SK-N-SH (cell line): ENCODE results near the gene SMAD3. TPM values are rescaled to one million over a fixed set of nuclear protein-coding genes. Genes with fewer than 3 reads are reported as not detected.
A peak's percentile ranks its signal among the peaks of the same experiment; 100 is the strongest.

Experiments
- CTCF ChIA-PET: fragments of 300-600, 350-600 bp; formaldehyde crosslinking; extraction: SDS; loops from one replicate; lab custom pipeline; 2021; lab: Yijun Ruan, JAX
- POLR2A ChIA-PET: fragments of 350-600 bp; sonication (Branson Sonifier 250); formaldehyde crosslinking; extraction: SDS; loops from one replicate; lab custom pipeline; 2020; ENCODE audit warnings: antibody characterized with exemption, inconsistent platforms; lab: Yijun Ruan, JAX
- DNase-seq: peaks from one replicate; pipeline ENCODE4 v3.0.0; 2012
- H2AFZ ChIP-seq: fragments of 200-600 bp; sonication (generic); 2 replicates; pipeline ENCODE4 v1.8.1; 2016; ENCODE audit warnings: antibody characterized with exemption, mild to moderate bottlenecking, low read depth
- H3F3A ChIP-seq: fragments of 200-600 bp; sonication (generic); replicated peaks from 2 replicates; pipeline ENCODE3; 2016; ENCODE audit warnings: antibody characterized with exemption, mild to moderate bottlenecking; ENCODE audit not compliant: insufficient read depth
- H3K27ac ChIP-seq, 2 experiments: fragments of 200-500 bp in 1 of 2; fragments of 200-600 bp in 1 of 2; sonication (Bioruptor generic) in 1 of 2; sonication (generic), shearing (Covaris generic) in 1 of 2; 2 replicates each; pipeline versions ENCODE4 v1.5.1 to v1.6.1; 2014 to 2016; ENCODE audit warnings: low read depth in 2 of 2, inconsistent platforms in 1 of 2, low read length in 1 of 2, mild to moderate bottlenecking in 1 of 2, mixed read lengths in 1 of 2
- H3K27me3 ChIP-seq: fragments of 200-600 bp; sonication (generic), shearing (Covaris generic); 2 replicates; pipeline ENCODE4 v1.6.1; 2016; ENCODE audit warnings: mixed run types; ENCODE audit not compliant: insufficient read depth
- H3K36me3 ChIP-seq, 2 experiments: fragments of 200-500 bp in 1 of 2; fragments of 200-600 bp in 1 of 2; sonication (Bioruptor generic) in 1 of 2; sonication (generic) in 1 of 2; replicated peaks in 1 of 2; 2 replicates each; pipeline versions ENCODE3 to v1.5.1; 2014 to 2016; ENCODE audit warnings: low read length in 1 of 2, mild to moderate bottlenecking in 1 of 2; ENCODE audit not compliant: insufficient read depth in 2 of 2, control insufficient read depth in 1 of 2
- H3K4me1 ChIP-seq, 2 experiments: fragments of 200-500 bp in 1 of 2; fragments of 200-600 bp in 1 of 2; sonication (Bioruptor generic) in 1 of 2; sonication (generic), shearing (Covaris generic) in 1 of 2; 2 replicates each; pipeline versions ENCODE4 v1.5.1 to v1.6.1; 2014 to 2016; ENCODE audit warnings: low read depth in 1 of 2, low read length in 1 of 2, mixed run types in 1 of 2; ENCODE audit not compliant: insufficient read depth in 2 of 2, control insufficient read depth in 1 of 2
- H3K4me2 ChIP-seq: fragments of 200-600 bp; sonication (generic), shearing (Covaris generic); 2 replicates; pipeline ENCODE4 v1.6.1; 2017; ENCODE audit warnings: mixed run types
- H3K4me3 ChIP-seq, 2 experiments: fragments of 200-500 bp in 1 of 2; fragments of 200-600 bp in 1 of 2; sonication (Bioruptor generic) in 1 of 2; sonication (generic), shearing (Covaris generic) in 1 of 2; 2 replicates each; pipeline versions ENCODE4 v1.5.1 to v1.8.1; 2014 to 2016; ENCODE audit warnings: low read depth in 2 of 2, inconsistent platforms in 1 of 2, low read length in 1 of 2, mild to moderate bottlenecking in 1 of 2, mixed read lengths in 1 of 2, moderate library complexity in 1 of 2
- H3K79me2 ChIP-seq: fragments of 200-600 bp; sonication (generic); 2 replicates; pipeline ENCODE4 v1.8.1; 2017; ENCODE audit warnings: mild to moderate bottlenecking; ENCODE audit not compliant: insufficient read depth
- H3K9ac ChIP-seq: fragments of 200-600 bp; sonication (generic); 2 replicates; pipeline ENCODE4 v1.6.1; 2017; ENCODE audit warnings: mixed run types
- H3K9me2 ChIP-seq: fragments of 200-600 bp; sonication (generic); 2 replicates; pipeline ENCODE4 v1.6.1; 2017; ENCODE audit warnings: mixed run types
- H3K9me3 ChIP-seq: fragments of 200-600 bp; sonication (generic); 2 replicates; pipeline ENCODE4 v1.6.1; 2017; ENCODE audit warnings: mixed run types, mild to moderate bottlenecking, moderate library complexity
- H4K20me1 ChIP-seq: fragments of 200-600 bp; sonication (generic); 2 replicates; pipeline ENCODE4 v1.6.1; 2017; ENCODE audit warnings: mild to moderate bottlenecking, mixed run types; ENCODE audit not compliant: insufficient read depth
- EP300 ChIP-seq, 2 experiments: IDR thresholded peaks; 2 replicates each; pipeline versions ENCODE4 v1.4.0 to v1.6.1; 2012; ENCODE audit warnings: borderline replicate concordance in 1 of 2, low read depth in 1 of 2, low read length in 1 of 2
- FOSL2 ChIP-seq: IDR thresholded peaks from 2 replicates; pipeline ENCODE4 v1.4.0; 2012; ENCODE audit warnings: low read depth, mild to moderate bottlenecking, moderate library complexity, borderline replicate concordance
- FOXJ3 ChIP-seq: sonication (generic); formaldehyde crosslinking; IDR thresholded peaks from 2 replicates; pipeline ENCODE4 v1.5.1; 2020; ENCODE audit warnings: mild to moderate bottlenecking, missing genetic modification reagents
- GABPA ChIP-seq: IDR thresholded peaks from 2 replicates; pipeline ENCODE4 v1.4.0; 2012; ENCODE audit warnings: low read depth, mild to moderate bottlenecking
- GATA2 ChIP-seq: sonication (generic); formaldehyde crosslinking; IDR thresholded peaks from 2 replicates; pipeline ENCODE4 v1.5.0; 2020; ENCODE audit warnings: mild to moderate bottlenecking, missing genetic modification reagents
- JUND ChIP-seq: IDR thresholded peaks from 2 replicates; pipeline ENCODE4 v1.4.0; 2012
- MAX ChIP-seq: IDR thresholded peaks from 2 replicates; pipeline ENCODE4 v1.4.0; 2012; ENCODE audit warnings: low read depth
- MXI1 ChIP-seq: IDR thresholded peaks from 2 replicates; pipeline ENCODE4 v1.6.1; 2012; ENCODE audit warnings: mild to moderate bottlenecking, low read depth, low read length, improper control_type of control experiment
- NFIC ChIP-seq: IDR thresholded peaks from 2 replicates; pipeline ENCODE4 v1.4.0; 2012; ENCODE audit warnings: borderline replicate concordance
- NRF1 ChIP-seq: IDR thresholded peaks from 2 replicates; pipeline ENCODE4 v1.6.1; 2012; ENCODE audit warnings: low read depth, mild to moderate bottlenecking, low read length
- POLR2AphosphoS5 ChIP-seq: IDR thresholded peaks from 2 replicates; pipeline ENCODE4 v1.6.1; 2012; ENCODE audit warnings: low read depth, low read length
- RAD21 ChIP-seq: IDR thresholded peaks from 2 replicates; pipeline ENCODE4 v1.6.1; 2012; ENCODE audit warnings: mild to moderate bottlenecking, low read length
- SIN3A ChIP-seq: IDR thresholded peaks from 2 replicates; pipeline ENCODE4 v1.6.1; 2012; ENCODE audit warnings: low read depth, mild to moderate bottlenecking, low read length, moderate library complexity, borderline replicate concordance
- SMC3 ChIP-seq: IDR thresholded peaks from 2 replicates; pipeline ENCODE4 v1.6.1; 2012; ENCODE audit warnings: low read depth, low read length, improper control_type of control experiment
- TCF12 ChIP-seq: IDR thresholded peaks from 2 replicates; pipeline ENCODE4 v1.4.0; 2012
- WGBS: methylation state at CpG from one replicate; pipeline ENCODE4 v1.1.6; 2017; ENCODE audit warnings: low lambda C conversion rate; 5-methylcytosine and 5-hydroxymethylcytosine counted together
- polyA plus RNA-seq, 3 experiments: library from polyadenylated mRNA; depleted of rRNA; stranded (reverse); fragments of >200 nt; gene quantifications; 2 replicates each; pipeline ENCODE4 v1.2.3, GENCODE V29; 2012
- TF ChIP-seq, protein P1 (sequence below): IDR thresholded peaks from 2 replicates; pipeline ENCODE4 v1.4.0; 2012; ENCODE audit warnings: low read depth, borderline replicate concordance
- TF ChIP-seq, protein P2 (sequence below): IDR thresholded peaks from 2 replicates; pipeline ENCODE4; 2012
- TF ChIP-seq, protein P3 (sequence below): IDR thresholded peaks from 2 replicates; pipeline ENCODE4 v1.6.1; 2012; ENCODE audit warnings: mild to moderate bottlenecking, low read depth, low read length, moderate library complexity
- TF ChIP-seq, protein P4 (sequence below): fragments of 150-350 bp; IDR thresholded peaks from 2 replicates; pipeline ENCODE4 v1.6.1; 2017; ENCODE audit warnings: antibody characterized with exemption, low read length, low read depth, borderline replicate concordance

Gene SMAD3
- polyA plus RNA-seq, 1 of the 3 experiments (the other 2 are of a cell fraction), result 19.5 TPM

DNA sequence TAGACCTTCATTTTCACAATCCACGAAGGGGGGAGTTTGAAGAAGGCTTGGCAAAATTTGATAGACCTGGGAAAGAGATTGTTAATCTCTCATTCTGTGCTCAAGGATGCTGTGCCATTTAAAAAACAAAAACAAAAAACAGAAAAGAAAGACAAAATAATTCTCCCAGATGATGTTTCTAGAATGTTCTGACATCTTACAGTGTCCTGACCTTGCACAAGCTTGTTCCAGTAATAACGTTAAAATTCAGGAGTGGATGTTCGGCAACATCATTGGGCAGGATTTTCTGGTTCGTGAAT is 79.9 kb downstream of the SMAD3 start:
- peak overlapping the region in 1 of 2 experiments; percentile 99; a peak in 2 of 4 replicates for H3K27ac ChIP-seq
- WGBS, result 85% methylated on average over 4 of the region's 4 CpGs
- H3K4me1 ChIP-seq, result peaks cover 49 to 81% of the 10 kb centered on the region in 2 experiments
- no peak overlapping the region for H3K4me2 ChIP-seq
- no peaks in the 10 kb centered on the region for H4K20me1 ChIP-seq
- CTCF ChIA-PET, result interaction anchor here (1.0 kb wide), 1 partner anchor 21 kb away, joined by 3 read pairs; no protein-coding TSS in a partner anchor
- DNase-seq, result no peak
- no peak overlapping the region for H2AFZ ChIP-seq
- no peak for TF ChIP-seq FOSL2
- no peak for TF ChIP-seq GATA2 (CRISPR knock-in tag)
- no peak for TF ChIP-seq NRF1
- no peak for TF ChIP-seq GABPA
- TF ChIP-seq, protein P1, sequence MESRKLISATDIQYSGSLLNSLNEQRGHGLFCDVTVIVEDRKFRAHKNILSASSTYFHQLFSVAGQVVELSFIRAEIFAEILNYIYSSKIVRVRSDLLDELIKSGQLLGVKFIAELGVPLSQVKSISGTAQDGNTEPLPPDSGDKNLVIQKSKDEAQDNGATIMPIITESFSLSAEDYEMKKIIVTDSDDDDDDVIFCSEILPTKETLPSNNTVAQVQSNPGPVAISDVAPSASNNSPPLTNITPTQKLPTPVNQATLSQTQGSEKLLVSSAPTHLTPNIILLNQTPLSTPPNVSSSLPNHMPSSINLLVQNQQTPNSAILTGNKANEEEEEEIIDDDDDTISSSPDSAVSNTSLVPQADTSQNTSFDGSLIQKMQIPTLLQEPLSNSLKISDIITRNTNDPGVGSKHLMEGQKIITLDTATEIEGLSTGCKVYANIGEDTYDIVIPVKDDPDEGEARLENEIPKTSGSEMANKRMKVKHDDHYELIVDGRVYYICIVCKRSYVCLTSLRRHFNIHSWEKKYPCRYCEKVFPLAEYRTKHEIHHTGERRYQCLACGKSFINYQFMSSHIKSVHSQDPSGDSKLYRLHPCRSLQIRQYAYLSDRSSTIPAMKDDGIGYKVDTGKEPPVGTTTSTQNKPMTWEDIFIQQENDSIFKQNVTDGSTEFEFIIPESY, result no peak
- TF ChIP-seq JUND, result no peak
- TF ChIP-seq, protein P2, sequence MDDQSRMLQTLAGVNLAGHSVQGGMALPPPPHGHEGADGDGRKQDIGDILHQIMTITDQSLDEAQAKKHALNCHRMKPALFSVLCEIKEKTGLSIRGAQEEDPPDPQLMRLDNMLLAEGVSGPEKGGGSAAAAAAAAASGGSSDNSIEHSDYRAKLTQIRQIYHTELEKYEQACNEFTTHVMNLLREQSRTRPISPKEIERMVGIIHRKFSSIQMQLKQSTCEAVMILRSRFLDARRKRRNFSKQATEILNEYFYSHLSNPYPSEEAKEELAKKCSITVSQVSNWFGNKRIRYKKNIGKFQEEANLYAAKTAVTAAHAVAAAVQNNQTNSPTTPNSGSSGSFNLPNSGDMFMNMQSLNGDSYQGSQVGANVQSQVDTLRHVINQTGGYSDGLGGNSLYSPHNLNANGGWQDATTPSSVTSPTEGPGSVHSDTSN, result no peak
- no peak for TF ChIP-seq SMC3
- no peak for TF ChIP-seq TCF12
- no peak for TF ChIP-seq MXI1
- TF ChIP-seq, protein P3, sequence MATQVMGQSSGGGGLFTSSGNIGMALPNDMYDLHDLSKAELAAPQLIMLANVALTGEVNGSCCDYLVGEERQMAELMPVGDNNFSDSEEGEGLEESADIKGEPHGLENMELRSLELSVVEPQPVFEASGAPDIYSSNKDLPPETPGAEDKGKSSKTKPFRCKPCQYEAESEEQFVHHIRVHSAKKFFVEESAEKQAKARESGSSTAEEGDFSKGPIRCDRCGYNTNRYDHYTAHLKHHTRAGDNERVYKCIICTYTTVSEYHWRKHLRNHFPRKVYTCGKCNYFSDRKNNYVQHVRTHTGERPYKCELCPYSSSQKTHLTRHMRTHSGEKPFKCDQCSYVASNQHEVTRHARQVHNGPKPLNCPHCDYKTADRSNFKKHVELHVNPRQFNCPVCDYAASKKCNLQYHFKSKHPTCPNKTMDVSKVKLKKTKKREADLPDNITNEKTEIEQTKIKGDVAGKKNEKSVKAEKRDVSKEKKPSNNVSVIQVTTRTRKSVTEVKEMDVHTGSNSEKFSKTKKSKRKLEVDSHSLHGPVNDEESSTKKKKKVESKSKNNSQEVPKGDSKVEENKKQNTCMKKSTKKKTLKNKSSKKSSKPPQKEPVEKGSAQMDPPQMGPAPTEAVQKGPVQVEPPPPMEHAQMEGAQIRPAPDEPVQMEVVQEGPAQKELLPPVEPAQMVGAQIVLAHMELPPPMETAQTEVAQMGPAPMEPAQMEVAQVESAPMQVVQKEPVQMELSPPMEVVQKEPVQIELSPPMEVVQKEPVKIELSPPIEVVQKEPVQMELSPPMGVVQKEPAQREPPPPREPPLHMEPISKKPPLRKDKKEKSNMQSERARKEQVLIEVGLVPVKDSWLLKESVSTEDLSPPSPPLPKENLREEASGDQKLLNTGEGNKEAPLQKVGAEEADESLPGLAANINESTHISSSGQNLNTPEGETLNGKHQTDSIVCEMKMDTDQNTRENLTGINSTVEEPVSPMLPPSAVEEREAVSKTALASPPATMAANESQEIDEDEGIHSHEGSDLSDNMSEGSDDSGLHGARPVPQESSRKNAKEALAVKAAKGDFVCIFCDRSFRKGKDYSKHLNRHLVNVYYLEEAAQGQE, result no peak
- TF ChIP-seq NFIC, result no peak
- TF ChIP-seq RAD21, result no peak
- TF ChIP-seq, protein P4, sequence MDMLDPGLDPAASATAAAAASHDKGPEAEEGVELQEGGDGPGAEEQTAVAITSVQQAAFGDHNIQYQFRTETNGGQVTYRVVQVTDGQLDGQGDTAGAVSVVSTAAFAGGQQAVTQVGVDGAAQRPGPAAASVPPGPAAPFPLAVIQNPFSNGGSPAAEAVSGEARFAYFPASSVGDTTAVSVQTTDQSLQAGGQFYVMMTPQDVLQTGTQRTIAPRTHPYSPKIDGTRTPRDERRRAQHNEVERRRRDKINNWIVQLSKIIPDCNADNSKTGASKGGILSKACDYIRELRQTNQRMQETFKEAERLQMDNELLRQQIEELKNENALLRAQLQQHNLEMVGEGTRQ, result no peak
- TF ChIP-seq MAX, result no peak
- TF ChIP-seq FOXJ3 (CRISPR knock-in tag), result no peak
- TF ChIP-seq EP300 (IDR thresholded peaks at IDR 0.05; ENCODE audit: borderline replicate concordance in 1 of 2, low read depth in 1 of 2, low read length in 1 of 2), result no peak
- no peak for TF ChIP-seq SIN3A
- TF ChIP-seq POLR2AphosphoS5, result no peak
- TF ChIP-seq, all 33 proteins: peak for 0
- Histone ChIP-seq H3K27me3 (no peaks in the 10 kb centered on the region), H3K9me2 (no peaks in the 10 kb centered on the region), H3K9me3 (no peaks in the 10 kb centered on the region), H3K36me3 (no peaks in the 10 kb centered on the region), H3K79me2 (peaks cover 85% of the 10 kb centered on the region), H3K4me3 (no peak overlapping the region), H3F3A (peaks cover 75% of the 10 kb centered on the region), H3K9ac (no peak overlapping the region)
- POLR2A ChIA-PET, result no interaction called here
